OCI-LY7 (cell line): ENCODE measurements around the gene MRTFB. TPM values are rescaled to one million over a fixed set of nuclear protein-coding genes. Genes with fewer than 3 reads are reported as not detected.

Experiments
- BruUV-seq: library from RNA; stranded (reverse); fragments of 400-500 nt; replicated peaks from 2 replicates; lab custom pipeline; 2021; lab: Mats Ljungman, UMichigan
- CTCF ChIA-PET: fragments of 300-600 bp; sonication (Branson Sonifier 250); formaldehyde crosslinking; loops from one replicate; lab custom pipeline; 2022; ENCODE audit warnings: antibody characterized with exemption; ENCODE audit not compliant: unreplicated experiment; lab: Charles Lee
- POLR2A ChIA-PET: fragments of 300-600 bp; sonication (Branson Sonifier 250); formaldehyde crosslinking; loops from one replicate; lab custom pipeline; 2022; ENCODE audit warnings: antibody characterized with exemption; lab: Charles Lee
- DNase-seq: peaks from one replicate; pipeline ENCODE4 v3.0.0-alpha.2; 2015; ENCODE audit warnings: low spot score
- H2AFZ ChIP-seq: fragments of 200-600 bp; sonication (generic), shearing (Covaris generic); 2 replicates; pipeline ENCODE4 v1.6.1; 2014; ENCODE audit warnings: mild to moderate bottlenecking, antibody characterized with exemption, low read length, moderate library complexity
- H3K27ac ChIP-seq: fragments of 200-600 bp; sonication (generic); 2 replicates; pipeline ENCODE4 v1.5.1; 2014; ENCODE audit warnings: mixed run types, low read depth, mild to moderate bottlenecking, moderate library complexity, low read length, inconsistent platforms; ENCODE audit not compliant: poor library complexity, severe bottlenecking
- H3K36me3 ChIP-seq: fragments of 200-600 bp; sonication (generic); 2 replicates; pipeline ENCODE4 v1.6.1; 2014; ENCODE audit warnings: mild to moderate bottlenecking, antibody characterized with exemption, low read length, moderate library complexity, mixed read lengths; ENCODE audit not compliant: insufficient read depth
- H3K4me1 ChIP-seq: fragments of 200-600 bp; sonication (generic); 2 replicates; pipeline ENCODE4 v1.5.1; 2014; ENCODE audit warnings: mild to moderate bottlenecking, low read length; ENCODE audit not compliant: insufficient read depth, poor library complexity, severe bottlenecking
- H3K4me2 ChIP-seq: fragments of 200-600 bp; sonication (generic); 2 replicates; pipeline ENCODE4 v1.6.1; 2014; ENCODE audit warnings: mild to moderate bottlenecking, low read length
- H3K4me3 ChIP-seq: fragments of 200-600 bp; sonication (generic); 2 replicates; pipeline ENCODE4 v1.5.1; 2014; ENCODE audit warnings: mild to moderate bottlenecking, low read depth, low read length; ENCODE audit not compliant: poor library complexity, severe bottlenecking
- H3K79me2 ChIP-seq: fragments of 200-600 bp; sonication (generic); 2 replicates; pipeline ENCODE4 v1.6.1; 2016; ENCODE audit warnings: low read depth, mild to moderate bottlenecking, low read length, moderate library complexity, mixed read lengths; ENCODE audit not compliant: insufficient read depth
- H3K9me2 ChIP-seq: fragments of 200-600 bp; sonication (generic); 2 replicates; pipeline ENCODE4 v1.6.1; 2016; ENCODE audit warnings: mild to moderate bottlenecking, low read length, mixed read lengths; ENCODE audit not compliant: insufficient read depth
- H3K9me3 ChIP-seq: fragments of 200-600 bp; sonication (generic); 2 replicates; pipeline ENCODE4 v1.6.1; 2014; ENCODE audit warnings: mild to moderate bottlenecking, mixed run types, low read length, mixed read lengths
- H4K20me1 ChIP-seq: fragments of 200-600 bp; sonication (generic); 2 replicates; pipeline ENCODE4 v1.6.1; 2014; ENCODE audit warnings: mild to moderate bottlenecking, antibody characterized with exemption, low read length, moderate library complexity, mixed read lengths; ENCODE audit not compliant: insufficient read depth
- EZH2phosphoT487 ChIP-seq: fragments of 200-600 bp; sonication (generic); IDR thresholded peaks from 2 replicates; pipeline ENCODE4 v1.6.1; 2018; ENCODE audit warnings: low read depth, borderline replicate concordance, mild to moderate bottlenecking, mixed run types, antibody characterized with exemption, low read length, moderate library complexity, mixed read lengths
- intact Hi-C: fragments of 100-400 bp; cut with micrococcal nuclease; formaldehyde crosslinking; loops from one replicate; pipeline ENCODE4 v1.10.0; 2022; ENCODE audit not compliant: unreplicated experiment
- total RNA-seq, 2 experiments: library from RNA; depleted of rRNA in 1 of 2; stranded (reverse); fragments of >200 nt in 1 of 2; shearing (Covaris generic) in 1 of 2; gene quantifications; 2 replicates each; pipeline ENCODE4 v1.2.3, GENCODE V29; 2014 to 2022
- TF ChIP-seq, protein P1 (sequence below): fragments of 200-600 bp; sonication (generic); conservative IDR thresholded peaks from 2 replicates; pipeline ENCODE4 v1.5.1; 2014; ENCODE audit warnings: mild to moderate bottlenecking, antibody characterized with exemption, low read length, moderate library complexity, mixed read lengths

The MRTFB gene
- total RNA-seq, 2 experiments from 2014 or later: 8.5 to 21.4 TPM

DNA sequence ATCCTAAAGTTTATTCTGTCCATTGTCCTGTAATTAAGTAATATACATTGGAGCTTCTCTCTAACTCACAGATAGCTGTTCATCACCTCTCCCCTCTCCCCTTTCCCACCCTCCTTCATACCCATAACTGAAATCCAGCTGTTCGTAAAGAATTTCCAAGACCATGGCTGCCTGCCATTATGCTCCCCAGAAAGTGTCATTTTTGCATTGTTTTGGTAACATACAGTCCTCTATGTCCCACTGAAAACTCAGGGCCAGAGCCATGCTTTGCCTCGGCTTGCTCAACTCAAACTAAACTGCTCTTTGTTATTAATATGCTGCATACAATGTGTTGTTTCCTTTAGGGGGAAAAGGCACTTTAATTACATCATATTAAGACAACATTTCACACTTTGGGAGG, 132.0 kb downstream of the MRTFB start:
- H3K9me3 ChIP-seq: no peaks in the 10 kb centered on the region
- no peaks in the 10 kb centered on the region for H3K9me2 ChIP-seq
- no peak for DNase-seq
- no peaks in the 10 kb centered on the region for H3K79me2 ChIP-seq
- no peaks in the 10 kb centered on the region for H3K36me3 ChIP-seq
- no TSS peak for BruUV-seq
- no peak overlapping the region for H3K4me3 ChIP-seq
- ChIA-PET CTCF (no interaction called here), POLR2A (interaction anchor here (0.7 kb wide), 1 partner anchor 1363 kb away, joined by 3 read pairs; no protein-coding TSS in a partner anchor)
- no peaks in the 10 kb centered on the region for H3K4me1 ChIP-seq
- intact Hi-C loops: loop anchor here (10.0 kb wide), 1 partner anchor 278 kb away; the partner anchor contains the start of gene ERCC4
- H4K20me1 ChIP-seq: no peaks in the 10 kb centered on the region
- no peak overlapping the region for H2AFZ ChIP-seq
- TF ChIP-seq, protein P1, sequence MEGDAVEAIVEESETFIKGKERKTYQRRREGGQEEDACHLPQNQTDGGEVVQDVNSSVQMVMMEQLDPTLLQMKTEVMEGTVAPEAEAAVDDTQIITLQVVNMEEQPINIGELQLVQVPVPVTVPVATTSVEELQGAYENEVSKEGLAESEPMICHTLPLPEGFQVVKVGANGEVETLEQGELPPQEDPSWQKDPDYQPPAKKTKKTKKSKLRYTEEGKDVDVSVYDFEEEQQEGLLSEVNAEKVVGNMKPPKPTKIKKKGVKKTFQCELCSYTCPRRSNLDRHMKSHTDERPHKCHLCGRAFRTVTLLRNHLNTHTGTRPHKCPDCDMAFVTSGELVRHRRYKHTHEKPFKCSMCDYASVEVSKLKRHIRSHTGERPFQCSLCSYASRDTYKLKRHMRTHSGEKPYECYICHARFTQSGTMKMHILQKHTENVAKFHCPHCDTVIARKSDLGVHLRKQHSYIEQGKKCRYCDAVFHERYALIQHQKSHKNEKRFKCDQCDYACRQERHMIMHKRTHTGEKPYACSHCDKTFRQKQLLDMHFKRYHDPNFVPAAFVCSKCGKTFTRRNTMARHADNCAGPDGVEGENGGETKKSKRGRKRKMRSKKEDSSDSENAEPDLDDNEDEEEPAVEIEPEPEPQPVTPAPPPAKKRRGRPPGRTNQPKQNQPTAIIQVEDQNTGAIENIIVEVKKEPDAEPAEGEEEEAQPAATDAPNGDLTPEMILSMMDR: no peak
- no peak for TF ChIP-seq EZH2phosphoT487
- no peak overlapping the region for H3K4me2 ChIP-seq
- H3K27ac ChIP-seq: no peak overlapping the region

DNA sequence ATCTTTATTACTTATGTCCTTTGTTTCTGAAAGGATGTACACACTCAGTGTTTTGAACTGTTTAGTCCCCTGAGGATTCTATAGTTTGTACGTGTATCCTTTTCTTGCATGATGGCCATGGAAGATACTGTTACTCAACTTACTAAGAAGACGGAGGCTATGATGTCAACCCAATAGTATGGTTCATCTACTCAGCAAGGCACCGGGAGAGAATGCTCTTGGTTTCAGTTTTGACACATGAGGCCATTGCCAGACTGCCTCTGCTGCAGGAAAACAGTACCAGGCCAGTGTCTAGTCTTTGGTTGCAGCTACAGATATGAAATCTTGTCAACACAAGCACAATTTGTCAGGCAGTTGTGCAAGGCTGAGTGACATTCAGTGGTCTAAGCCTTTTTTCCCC, 134.5 kb downstream of the MRTFB start:
- no peak for DNase-seq
- Histone ChIP-seq H3K79me2 (no peaks in the 10 kb centered on the region), H3K27ac (no peak overlapping the region), H3K36me3 (no peaks in the 10 kb centered on the region), H3K4me1 (no peaks in the 10 kb centered on the region), H3K9me3 (no peaks in the 10 kb centered on the region), H2AFZ (no peak overlapping the region), H3K4me3 (no peak overlapping the region), H4K20me1 (no peaks in the 10 kb centered on the region), H3K4me2 (no peak overlapping the region), H3K9me2 (no peaks in the 10 kb centered on the region)
- POLR2A ChIA-PET: no interaction called here
- TF ChIP-seq, protein P1: no peak
- no peak for TF ChIP-seq EZH2phosphoT487
- intact Hi-C loops: loop anchor here (10.0 kb wide), 1 partner anchor 281 kb away; the partner anchor contains the start of gene ERCC4
- no TSS peak for BruUV-seq
- CTCF ChIA-PET: no interaction called here

DNA sequence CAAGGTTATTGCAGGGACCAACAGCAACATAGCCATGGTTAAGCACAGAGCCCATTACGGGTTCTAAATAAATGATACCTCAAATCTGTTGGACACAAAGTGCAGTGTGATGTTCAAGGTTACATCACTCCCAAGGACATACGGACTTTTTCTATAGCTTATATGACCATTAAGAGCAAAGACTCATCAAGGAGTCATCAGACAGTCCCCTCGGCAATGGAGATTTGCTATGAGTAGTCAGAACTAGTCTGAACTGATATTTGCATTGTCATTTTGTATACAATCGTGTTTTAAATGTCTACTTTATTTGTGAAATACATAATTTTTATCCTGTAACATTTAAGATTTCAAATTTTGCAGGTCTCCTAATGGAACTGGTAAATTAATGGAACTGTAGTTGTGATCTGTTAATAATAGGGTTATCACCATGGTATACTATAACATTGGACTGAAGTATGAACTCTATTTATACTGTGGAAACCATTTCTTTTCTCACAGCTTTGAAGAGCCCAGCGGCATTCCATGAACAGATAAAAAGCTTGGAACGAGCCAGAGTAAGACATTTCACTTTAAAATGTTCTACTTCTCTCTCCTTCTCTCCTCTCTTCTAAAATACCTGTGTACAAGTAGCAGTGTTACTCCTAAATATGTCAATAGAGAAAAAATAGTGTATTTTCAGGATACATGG, 140.9 kb downstream of the MRTFB start:
- Histone ChIP-seq H3K79me2 (no peaks in the 10 kb centered on the region), H4K20me1 (no peaks in the 10 kb centered on the region), H2AFZ (no peak overlapping the region), H3K9me2 (no peaks in the 10 kb centered on the region), H3K4me1 (no peaks in the 10 kb centered on the region), H3K9me3 (no peaks in the 10 kb centered on the region), H3K4me2 (no peak overlapping the region), H3K27ac (no peak overlapping the region), H3K4me3 (no peak overlapping the region), H3K36me3 (0 out of 2 replicates have a peak, but pooled peaks cover under 1% of the 10 kb centered on the region)
- CTCF ChIA-PET: no interaction called here
- TF ChIP-seq, protein P1: no peak
- no peak for TF ChIP-seq EZH2phosphoT487
- no peak for DNase-seq
- no TSS peak for BruUV-seq
- intact Hi-C loops: no loop called here
- POLR2A ChIA-PET: no interaction called here
